Limb (tissue), 2 donors: ENCODE data around the gene KLHL30.

Source experiments
- DNase-seq, 2 donors: peaks; one replicate each; pipeline ENCODE4 v3.0.0-alpha.2; 2016; ENCODE audit errors: extremely low spot score in 2 of 2

The KLHL30 gene

DNA sequence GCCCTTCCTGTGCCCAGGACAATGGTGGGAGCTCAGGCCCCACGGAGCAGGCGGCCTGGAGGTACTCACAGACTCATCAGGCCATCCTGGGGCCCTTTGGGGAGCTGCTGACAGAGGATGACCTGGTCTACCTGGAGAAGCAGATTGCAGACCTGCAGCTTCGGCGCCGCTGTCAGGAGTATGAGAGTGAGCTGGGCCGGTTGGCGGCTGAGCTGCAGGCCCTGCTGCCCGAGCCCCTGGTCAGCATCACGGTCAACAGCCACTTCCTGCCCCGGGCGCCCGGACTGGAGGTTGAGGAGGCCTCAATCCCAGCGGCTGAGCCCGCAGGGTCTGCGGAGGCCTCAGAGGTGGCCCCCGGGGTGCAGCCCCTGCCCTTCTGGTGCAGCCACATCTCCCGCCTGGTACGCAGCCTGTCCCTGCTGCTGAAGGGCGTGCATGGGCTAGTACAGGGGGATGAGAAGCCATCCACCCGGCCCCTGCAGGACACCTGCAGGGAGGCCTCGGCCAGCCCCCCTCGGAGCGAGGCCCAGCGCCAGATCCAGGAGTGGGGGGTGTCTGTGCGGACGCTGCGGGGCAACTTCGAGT, 8.3 kb upstream of the KLHL30 start:
- DNase-seq, result no peak

DNA sequence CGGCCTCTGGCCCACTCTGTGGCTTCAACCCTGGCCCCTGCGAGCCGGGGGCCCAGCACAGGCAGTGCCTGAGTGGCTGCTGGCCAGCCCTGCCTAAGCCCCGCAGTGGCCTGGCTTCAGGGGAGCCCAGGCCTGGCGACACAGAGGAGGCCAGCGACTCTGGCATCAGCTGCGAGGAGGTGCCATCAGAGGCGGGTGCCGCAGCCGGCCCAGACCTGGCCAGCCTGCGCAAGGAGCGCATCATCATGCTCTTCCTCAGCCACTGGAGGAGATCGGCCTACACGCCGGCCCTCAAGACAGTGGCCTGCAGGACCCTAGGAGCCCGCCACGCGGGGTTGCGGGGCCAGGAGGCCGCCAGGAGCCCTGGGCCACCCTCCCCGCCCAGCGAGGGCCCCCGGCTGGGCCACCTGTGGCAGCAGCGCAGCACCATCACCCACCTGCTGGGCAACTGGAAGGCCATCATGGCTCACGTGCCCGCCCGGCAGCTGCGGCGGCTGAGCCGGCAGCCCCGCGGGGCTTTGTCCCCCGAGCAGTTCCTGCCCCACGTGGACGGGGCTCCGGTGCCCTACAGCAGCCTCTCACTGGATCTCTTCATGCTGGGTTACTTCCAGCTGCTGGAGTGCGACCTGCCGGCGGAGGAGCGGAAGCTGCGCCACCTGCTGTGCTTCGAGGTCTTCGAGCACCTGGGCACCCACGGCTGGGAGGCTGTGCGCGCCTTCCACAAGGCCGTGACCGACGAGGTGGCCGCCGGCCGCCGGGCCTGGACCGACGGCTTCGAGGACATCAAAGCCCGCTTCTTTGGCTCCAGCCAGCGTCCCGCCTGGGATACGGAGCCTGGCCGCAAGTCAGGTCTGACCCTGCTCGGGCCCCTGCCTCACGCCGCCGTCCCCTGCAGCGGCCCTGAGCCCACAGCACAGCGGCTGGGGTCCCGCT, 7.5 kb upstream of the KLHL30 start:
- no peak for DNase-seq

DNA sequence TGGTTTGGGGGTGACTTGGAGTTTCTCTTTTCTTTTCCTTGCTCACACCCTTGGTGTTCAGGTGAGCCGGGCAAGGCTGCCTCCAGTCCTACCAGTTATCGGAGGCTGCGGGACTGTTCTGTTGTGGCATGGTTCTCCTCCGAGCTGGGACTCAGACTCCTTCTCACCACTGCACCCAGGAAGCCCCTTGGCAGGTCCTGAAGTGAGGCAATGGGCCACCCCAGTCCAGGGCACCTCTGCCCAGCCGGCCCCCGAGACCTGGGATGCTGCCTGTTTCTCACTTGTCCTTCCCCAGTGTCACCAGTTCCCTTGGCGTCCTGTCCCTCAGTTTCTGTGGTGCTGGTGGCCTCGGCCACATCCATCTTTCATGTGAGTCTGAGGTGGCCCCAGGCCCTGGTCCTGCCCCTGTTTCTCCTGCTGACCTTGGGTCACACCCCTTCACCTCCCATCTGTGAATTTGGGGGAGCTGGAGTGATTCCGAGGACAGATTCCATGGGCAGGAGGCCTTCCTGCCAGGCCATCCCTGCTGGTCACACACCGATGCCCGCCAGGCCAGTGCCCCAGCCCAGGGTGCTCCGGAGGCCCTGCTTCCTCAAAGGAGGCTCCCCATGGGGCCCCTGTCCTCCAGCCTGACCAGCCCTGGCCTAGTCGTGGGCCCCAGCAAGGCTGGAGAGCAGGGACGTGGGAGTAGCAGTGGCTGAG, 6.6 kb upstream of the KLHL30 start:
- no peak for DNase-seq

DNA sequence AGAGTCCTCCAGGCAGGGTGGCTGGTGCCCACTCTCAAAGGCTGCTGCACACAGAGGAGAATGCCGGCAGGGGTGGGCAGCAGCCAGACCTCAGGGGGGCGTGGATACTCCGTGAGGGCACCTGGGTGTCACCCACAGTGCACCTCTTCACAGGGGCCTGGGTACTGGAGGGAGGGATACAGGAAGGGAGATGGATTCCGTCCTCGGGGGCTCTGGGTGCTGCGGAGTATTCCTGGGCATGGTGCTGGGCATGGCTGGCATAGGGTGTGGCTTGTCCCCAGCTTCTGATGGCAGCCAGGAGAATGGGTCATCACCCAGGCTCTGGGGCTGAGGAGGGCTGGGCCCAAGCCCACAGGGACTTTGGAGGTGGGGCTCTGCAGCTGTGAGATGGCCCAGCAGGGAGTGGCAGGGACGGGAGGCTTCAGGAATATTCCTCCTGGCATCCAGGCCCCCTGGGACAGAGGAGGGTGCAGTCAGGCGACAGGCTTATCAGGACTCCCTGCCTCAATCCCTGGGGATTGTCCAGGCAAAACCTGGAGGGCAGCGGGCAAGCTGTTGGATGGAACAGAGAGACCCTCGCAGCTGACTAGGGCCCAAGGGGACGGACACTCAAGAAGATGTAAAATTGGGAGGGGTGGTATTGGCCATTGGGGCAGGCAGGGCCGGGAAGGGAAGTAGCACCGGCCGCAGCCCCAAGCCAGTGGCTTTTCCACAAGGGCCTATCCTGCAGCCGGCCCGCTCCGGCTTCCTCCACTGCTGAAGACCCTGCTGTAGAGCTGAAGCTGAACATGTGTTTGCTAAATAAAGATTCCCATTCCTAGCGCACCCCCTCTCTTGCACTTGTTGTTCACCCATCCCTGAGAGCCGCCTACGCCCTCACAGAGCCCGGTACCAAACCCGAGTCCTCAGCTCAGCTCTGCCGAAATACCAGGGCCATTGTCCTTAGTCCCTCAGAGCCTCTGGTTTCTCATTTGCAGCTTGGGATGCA, 5.7 kb upstream of the KLHL30 start:
- no peak for DNase-seq

DNA sequence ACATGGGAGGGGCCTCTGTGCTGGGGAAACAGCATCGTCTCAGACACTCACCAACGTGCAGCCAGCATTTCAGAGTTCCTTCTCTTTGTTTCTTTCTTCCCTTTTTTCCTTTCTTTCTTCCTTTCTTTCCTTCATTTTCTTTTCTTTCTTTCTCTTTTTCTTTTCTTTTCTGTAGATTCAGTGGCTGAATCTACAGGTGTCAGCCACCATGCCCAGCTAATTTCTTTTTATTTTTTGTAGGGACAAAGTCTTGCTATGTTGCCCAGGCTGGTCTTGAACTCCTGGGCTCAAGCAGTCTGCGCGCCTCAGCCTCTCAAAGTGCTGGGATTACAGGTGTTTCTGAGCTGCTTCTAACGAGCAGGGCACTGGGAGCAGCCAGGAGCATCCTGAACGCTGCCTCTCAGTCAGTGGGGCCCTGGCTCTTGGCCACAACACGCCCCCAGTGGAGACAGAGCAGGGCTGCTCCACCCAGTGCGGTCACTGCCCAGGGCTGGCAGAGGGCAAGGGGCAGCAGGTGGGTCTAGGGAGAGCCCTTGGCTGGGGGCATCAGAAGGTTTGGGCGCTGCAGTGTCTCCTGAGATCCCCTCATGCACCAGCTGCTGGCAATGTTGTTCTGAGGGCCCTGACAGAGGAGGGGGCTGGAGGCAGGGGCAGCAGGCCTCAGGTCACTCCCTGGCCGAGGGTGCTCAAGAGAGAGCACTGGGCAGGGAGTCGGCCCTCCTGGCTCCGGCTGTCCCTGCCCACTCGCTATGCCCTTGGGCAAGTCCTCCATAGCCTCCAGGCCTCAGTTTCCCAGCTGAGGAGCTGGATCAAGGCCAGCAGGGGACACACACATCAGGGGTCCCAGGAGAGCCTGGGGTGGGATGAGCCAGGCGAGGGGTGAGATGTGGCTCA, 4.7 kb upstream of the KLHL30 start:
- DNase-seq, result no peak

DNA sequence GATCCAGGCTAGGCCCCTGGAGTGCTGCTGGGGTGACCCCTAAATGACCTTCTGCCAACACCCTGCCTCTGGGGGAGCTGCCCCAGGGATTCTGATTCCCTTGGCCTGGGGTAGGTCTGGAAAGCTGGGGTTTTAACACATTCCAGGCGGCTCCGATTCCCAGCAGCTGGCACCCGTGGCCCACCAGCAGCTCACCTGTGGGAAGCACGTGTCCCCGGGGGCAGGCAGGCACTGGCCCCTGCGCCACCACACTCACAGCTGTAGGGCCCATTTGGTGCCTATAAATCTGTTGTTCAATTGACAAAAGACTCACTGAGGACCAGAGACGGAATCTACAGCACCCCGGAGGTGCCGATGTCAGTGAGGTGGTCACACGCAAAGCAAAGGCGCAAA, 4.1 kb upstream of the KLHL30 start:
- DNase-seq, result no peak

DNA sequence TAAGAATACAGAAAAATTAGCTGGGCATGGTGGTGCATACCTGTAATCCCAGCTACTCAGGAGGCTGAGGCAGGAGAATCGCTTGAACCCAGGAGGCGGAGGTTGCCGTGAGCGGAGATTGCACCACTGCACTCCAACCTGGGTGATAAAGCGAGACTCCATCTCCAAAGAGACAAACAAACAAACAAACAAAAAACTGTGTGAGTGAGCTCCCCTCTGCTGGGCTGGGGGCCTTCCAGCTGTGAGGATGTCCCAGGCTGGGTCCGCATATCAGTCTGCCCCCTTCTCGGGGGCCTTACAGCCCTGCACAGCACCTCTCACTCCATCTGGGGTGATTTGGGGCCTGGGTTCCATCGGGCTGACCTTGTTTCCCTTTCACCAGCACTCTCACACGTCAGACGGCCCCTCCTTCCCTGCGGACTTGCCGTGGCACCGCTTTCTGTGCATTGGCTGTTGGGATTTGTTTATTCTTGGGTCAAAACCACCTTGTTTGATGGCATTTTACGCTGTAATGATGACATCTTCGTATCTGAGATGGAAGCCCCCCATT, 2.8 kb upstream of the KLHL30 start:
- no peak for DNase-seq

DNA sequence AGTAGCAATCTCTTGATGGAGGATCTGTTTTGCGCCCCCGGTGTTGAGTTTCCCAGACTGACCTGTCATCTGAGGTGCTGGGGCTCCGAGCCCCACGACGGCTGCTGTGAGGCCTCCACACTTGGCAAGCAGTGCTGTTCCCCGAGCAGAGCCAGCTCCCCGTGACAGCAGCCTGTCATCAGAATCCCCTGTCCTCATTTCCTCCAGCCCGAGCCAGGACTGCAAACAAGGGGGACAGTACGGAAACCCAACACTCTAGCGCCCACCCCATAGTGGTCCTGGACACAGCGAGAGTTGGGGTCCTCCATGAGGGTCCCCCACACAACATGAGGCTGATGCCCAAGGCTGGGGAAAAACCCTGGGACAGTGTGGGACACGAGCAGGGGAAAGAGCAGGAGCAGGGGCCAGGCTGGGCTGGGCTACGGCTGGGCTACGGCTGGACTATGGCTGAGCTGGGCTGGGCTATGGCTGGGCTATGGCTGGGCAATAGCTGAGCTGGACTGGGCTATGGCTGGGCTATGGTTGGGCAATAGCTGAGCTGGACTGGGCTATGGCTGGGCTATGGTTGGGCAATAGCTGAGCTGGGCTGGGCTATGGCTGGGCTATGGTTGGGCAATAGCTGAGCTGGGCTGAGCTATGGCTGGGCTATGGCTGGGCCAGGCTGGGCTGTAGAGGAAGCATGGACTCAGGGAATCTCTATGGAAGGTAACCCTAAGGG, 1.5 kb upstream of the KLHL30 start:
- no peak for DNase-seq

DNA sequence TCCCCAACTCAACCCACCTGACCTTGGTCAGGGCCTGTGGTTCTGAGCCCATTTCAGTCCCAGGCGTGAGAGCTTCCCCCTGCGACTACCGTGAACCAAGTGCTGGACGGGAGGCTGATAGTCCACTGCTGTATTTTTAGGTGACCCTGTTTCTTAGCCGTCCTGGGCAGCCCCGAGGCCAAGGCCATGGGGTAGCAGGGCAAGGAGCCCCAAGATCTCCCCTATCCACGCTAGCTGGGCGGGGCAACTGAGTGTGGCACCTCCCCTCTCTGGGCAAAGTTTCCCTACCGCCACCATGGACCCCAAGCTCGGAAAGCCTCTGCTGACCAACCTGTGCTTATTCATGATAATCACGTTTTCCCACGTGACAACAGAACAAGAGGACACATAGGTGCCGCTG, 583 bp upstream of the KLHL30 start:
- DNase-seq, result no peak

DNA sequence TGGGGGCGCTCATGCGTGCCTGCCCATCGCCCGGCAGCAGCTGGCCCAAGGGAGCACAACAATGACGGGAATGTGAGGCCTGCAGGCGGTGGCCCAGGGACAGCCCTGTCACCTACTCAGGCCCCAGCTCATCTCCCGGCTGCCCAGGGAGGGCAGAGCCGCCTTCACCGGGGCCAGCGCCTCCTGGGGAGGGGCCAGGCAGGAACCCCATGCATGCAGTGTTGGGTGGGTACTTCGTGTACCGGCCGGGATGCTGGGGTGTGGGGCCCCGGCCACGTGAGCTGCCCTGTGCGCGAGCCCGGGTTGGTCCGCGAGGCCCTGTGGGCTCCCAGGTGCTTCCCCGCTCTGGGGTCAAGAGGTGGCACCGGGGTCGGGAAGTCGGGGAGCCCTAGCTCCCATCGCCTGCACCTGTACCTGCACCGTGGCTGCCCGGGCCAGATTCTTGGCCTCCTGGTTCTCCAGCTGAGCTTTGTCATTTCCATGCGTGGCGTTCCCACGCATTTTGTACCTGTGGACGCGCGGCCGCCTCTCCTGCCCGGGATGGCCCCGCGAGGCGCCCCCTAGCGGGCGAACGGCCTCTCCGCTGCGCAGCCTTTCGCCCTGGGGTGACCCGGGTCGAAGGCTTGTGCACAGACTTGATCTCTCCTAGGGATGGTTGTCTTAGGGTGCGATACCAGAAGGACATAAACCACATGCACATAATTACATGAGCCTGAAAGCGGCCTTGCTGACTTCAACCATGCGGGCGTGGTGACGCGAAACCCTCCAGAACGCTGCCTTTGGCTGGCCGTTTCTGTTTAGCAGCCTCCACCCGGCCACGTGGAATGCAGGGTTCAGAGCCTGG, 950 bp downstream of the KLHL30 start:
- DNase-seq, result no peak

DNA sequence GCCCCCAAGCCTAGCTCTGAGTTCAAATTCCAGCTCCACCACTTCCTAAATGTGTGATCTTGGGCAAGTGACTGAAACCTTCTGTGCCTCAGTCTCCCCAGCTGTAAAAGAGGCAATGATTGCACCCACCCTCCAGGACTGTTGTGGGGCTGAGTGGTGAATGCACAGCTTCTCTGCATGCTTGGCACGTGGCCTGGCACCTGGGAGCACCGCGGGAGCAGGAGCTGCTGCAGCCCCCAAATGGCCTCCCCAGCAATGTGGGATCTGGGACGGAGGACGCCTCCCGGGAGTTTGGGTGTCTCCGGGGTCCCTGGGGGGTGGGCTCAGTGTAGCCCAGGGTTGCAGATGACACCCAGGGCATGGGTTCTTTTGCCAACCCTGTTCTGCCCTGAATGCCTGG, 1.6 kb downstream of the KLHL30 start:
- no peak for DNase-seq

DNA sequence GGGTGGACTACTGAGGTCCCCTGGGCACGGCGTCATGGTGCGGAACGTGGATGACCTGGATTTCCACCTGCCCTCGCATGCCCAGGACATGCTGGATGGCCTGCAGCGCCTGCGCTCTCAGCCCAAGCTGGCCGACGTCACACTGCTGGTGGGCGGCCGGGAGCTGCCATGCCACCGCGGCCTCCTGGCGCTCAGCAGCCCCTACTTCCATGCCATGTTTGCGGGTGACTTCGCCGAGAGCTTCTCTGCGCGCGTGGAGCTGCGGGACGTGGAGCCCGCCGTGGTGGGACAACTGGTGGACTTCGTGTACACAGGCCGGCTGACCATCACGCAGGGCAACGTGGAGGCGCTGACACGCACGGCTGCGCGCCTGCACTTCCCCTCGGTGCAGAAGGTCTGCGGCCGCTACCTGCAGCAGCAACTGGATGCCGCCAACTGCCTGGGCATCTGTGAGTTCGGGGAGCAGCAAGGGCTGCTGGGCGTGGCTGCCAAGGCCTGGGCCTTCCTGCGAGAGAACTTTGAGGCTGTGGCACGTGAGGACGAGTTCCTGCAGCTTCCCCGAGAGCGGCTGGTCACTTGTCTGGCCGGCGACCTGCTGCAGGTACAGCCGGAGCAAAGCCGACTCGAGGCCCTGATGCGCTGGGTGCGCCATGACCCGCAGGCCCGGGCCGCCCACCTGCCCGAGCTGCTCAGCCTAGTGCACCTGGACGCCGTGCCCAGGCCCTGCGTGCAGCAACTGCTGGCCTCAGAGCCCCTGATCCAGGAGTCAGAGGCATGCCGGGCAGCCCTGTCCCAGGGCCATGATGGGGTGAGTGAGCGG, 2.5 kb downstream of the KLHL30 start:
- DNase-seq, result no peak

DNA sequence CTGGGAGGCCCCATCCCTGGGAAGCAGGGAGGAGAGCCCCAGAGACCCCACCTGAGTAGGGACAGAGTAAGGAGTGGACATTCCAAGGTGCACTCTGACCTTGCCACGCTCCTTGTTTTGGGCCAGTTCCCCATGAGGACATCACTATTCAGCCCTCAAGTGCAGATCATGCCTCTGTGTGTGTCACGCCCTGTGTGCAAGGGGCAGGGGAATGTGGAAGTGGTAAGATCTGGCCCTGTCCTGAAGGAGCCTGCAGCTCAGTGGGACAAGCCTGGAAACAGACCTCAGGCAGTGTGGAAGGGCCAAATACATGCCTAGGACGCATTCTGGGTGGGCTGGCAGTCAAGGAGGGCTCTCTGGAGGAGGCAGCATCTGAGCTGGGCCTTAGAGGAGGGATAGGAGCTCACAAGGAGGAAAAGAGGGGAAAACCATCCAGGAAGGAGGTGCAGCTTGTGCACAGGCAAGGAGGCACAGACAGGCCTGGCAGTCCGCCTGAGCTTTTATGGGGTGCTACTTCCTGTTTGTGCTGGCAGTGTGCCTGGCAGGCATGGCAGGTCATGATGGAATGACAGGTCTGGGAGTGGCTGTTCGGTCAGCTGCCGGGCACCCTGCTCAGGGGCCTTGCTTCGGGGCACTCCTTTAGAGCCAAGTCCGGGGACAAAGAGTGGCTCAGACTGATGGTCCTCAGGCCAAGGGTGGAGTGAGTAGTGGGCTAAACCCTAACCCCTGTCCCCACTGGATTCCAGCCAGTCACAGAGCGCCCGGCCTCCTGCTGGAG, 3.3 kb downstream of the KLHL30 start:
- peak in 1 of 2 donors; percentile 44 for DNase-seq

DNA sequence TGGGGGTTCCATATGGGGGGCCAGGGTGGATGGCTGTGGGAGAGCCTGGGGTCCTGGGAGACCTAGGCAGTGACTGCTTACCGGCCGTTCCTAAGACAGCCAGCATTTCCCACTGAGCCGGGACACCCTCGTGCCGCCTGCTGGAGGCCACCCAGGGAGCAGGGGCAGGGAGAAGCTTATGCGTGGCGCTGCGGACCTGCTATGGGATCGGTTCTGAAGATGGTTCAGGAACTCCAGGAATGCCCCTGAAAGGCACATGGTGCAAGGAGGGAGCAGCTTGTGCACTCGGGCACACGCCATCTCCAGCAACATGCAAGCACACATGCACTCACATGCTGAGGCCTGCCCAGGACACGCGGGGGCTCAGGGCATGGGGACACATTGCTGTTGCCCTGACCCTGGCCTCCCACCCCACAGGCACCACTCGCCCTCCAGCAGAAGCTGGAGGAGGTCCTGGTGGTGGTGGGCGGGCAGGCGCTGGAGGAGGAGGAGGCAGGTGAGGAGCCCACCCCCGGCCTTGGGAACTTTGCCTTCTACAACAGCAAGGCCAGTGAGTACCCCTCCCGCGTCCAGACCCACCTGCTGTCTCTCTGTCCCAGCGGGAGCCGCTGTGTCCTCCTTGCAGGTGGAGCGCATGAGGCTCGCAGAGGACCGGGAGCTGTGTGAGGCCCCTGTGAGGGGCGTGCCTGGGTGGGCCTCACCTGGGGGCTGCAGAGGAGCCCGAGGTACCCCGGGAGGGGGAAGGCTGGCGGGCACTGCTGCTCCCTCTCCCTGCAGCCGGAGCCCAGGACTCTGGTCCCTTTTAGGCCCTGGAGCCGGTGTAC, 4.1 kb downstream of the KLHL30 start:
- no peak for DNase-seq

DNA sequence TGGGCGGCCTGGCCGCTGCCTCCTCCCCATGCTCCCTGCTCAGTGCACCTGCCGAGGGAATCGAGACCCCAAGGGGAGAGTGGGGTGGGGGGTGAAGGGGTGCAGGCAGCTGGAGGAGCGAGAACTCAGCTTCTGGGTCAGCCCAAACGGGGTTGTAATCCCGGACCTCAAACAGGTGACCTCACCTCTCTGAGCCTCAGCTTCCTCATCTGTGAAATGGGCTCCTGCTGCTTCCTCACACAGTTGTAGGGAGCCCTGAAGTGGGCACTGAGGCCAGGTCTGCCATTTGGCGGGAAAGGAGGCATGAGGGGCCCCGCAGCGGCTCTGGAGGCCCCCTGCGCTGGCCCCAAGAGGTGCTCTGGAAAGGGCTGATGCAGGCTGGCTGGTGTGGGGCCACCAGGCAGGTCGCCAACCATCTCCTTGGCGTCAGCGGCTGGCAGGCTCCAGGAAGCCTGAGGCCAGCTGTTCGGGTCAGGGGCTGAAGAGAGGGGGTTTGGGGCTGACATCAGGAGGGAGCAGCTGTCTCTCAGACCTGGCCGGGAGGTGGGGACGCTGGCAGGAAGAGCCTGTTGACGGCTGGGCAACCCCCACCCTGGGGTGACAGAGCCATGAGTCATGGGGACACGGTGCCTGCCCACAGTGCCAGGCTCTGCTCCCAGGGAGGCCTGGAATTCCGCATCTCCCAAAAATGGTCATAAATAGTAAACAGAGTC, 4.9 kb downstream of the KLHL30 start:
- DNase-seq, result no peak
